ENCODE data around the gene FXYD5.

FXYD5 gene

GRCh38 chr19:35177377-35178274, 23.1 kb downstream of the FXYD5 start:
- no peaks in the 10 kb centered on the region for H3K4me1 ChIP-seq (ENCODE audit: insufficient read depth, low read length, severe bottlenecking)
- no peak overlapping the region for H3K27ac ChIP-seq (ENCODE audit: low read depth, low read length, poor library complexity, severe bottlenecking)
- no peak overlapping the region for H3K4me3 ChIP-seq (ENCODE audit: low read depth, low read length, poor library complexity, severe bottlenecking)
- H3K27me3 ChIP-seq (ENCODE audit: insufficient read depth, low read length), result no peaks in the 10 kb centered on the region
- peaks cover 7% of the 10 kb centered on the region; the same call in 1 of the 2 replicates for H3K9me3 ChIP-seq (ENCODE audit: low read length)
- no peaks in the 10 kb centered on the region for H3K79me2 ChIP-seq (ENCODE audit: insufficient read depth, low read length)
- H3F3A ChIP-seq (ENCODE audit: insufficient read depth, low read length), result no peaks in the 10 kb centered on the region
- H3K9ac ChIP-seq (ENCODE audit: low read length), result no peak overlapping the region
- H3K4me2 ChIP-seq (ENCODE audit: low read length), result no peak overlapping the region
- H3K36me3 ChIP-seq (ENCODE audit: insufficient read depth, low read length), result peaks cover 3% of the 10 kb centered on the region
- no peaks in the 10 kb centered on the region for H4K20me1 ChIP-seq (ENCODE audit: insufficient read depth, low read length)
- no peak overlapping the region for H2AFZ ChIP-seq (ENCODE audit: low read length)
- no peaks in the 10 kb centered on the region for H3K9me2 ChIP-seq (ENCODE audit: low read depth, low read length)
- no peak for TF ChIP-seq CTCF (IDR thresholded peaks at IDR 0.05; ENCODE audit: low read length)
- no peak for TF ChIP-seq EZH2 (IDR thresholded peaks at IDR 0.05; ENCODE audit: borderline replicate concordance, low read length)

- H3K9ac ChIP-seq (ENCODE audit: low read length), result no peak overlapping the region
- H3K27ac ChIP-seq (ENCODE audit: low read depth, low read length, poor library complexity, severe bottlenecking), result no peak overlapping the region
- no peaks in the 10 kb centered on the region for H3K4me1 ChIP-seq (ENCODE audit: insufficient read depth, low read length, severe bottlenecking)
- no peaks in the 10 kb centered on the region for H3K9me2 ChIP-seq (ENCODE audit: low read depth, low read length)
- H3K4me3 ChIP-seq (ENCODE audit: low read depth, low read length, poor library complexity, severe bottlenecking), result no peak overlapping the region
- no peak overlapping the region for H3K4me2 ChIP-seq (ENCODE audit: low read length)
- no peaks in the 10 kb centered on the region for H4K20me1 ChIP-seq (ENCODE audit: insufficient read depth, low read length)
- TF ChIP-seq EZH2 (IDR thresholded peaks at IDR 0.05; ENCODE audit: borderline replicate concordance, low read length), result no peak
- no peak for TF ChIP-seq CTCF (IDR thresholded peaks at IDR 0.05; ENCODE audit: low read length)
- no peaks in the 10 kb centered on the region for H3F3A ChIP-seq (ENCODE audit: insufficient read depth, low read length)
- H3K79me2 ChIP-seq (ENCODE audit: insufficient read depth, low read length), result no peaks in the 10 kb centered on the region
- H2AFZ ChIP-seq (ENCODE audit: low read length), result no peak overlapping the region
- H3K27me3 ChIP-seq (ENCODE audit: insufficient read depth, low read length), result no peaks in the 10 kb centered on the region
- no peaks in the 10 kb centered on the region for H3K36me3 ChIP-seq (ENCODE audit: insufficient read depth, low read length)
- peaks cover 7% of the 10 kb centered on the region; the same call in 1 of the 2 replicates for H3K9me3 ChIP-seq (ENCODE audit: low read length)
These were observed 24.2 kb downstream of the FXYD5 start for GRCh38 chr19:35178701-35179100.

- no peaks in the 10 kb centered on the region for H4K20me1 ChIP-seq (ENCODE audit: insufficient read depth, low read length)
- H3F3A ChIP-seq (ENCODE audit: insufficient read depth, low read length), result no peaks in the 10 kb centered on the region
- H3K36me3 ChIP-seq (ENCODE audit: insufficient read depth, low read length), result no peaks in the 10 kb centered on the region
- H3K27me3 ChIP-seq (ENCODE audit: insufficient read depth, low read length), result no peaks in the 10 kb centered on the region
- no peak overlapping the region for H3K27ac ChIP-seq (ENCODE audit: low read depth, low read length, poor library complexity, severe bottlenecking)
- H3K4me2 ChIP-seq (ENCODE audit: low read length), result no peak overlapping the region
- H3K4me1 ChIP-seq (ENCODE audit: insufficient read depth, low read length, severe bottlenecking), result no peaks in the 10 kb centered on the region
- H3K9ac ChIP-seq (ENCODE audit: low read length), result no peak overlapping the region
- no peak overlapping the region for H3K4me3 ChIP-seq (ENCODE audit: low read depth, low read length, poor library complexity, severe bottlenecking)
- peaks cover 7% of the 10 kb centered on the region; the same call in 1 of the 2 replicates for H3K9me3 ChIP-seq (ENCODE audit: low read length)
- no peak overlapping the region for H2AFZ ChIP-seq (ENCODE audit: low read length)
- no peaks in the 10 kb centered on the region for H3K9me2 ChIP-seq (ENCODE audit: low read depth, low read length)
- TF ChIP-seq EZH2 (IDR thresholded peaks at IDR 0.05; ENCODE audit: borderline replicate concordance, low read length) (no peak), CTCF (IDR thresholded peaks at IDR 0.05; ENCODE audit: low read length) (no peak)
- no peaks in the 10 kb centered on the region for H3K79me2 ChIP-seq (ENCODE audit: insufficient read depth, low read length)
These were observed 25.3 kb downstream of the FXYD5 start for GRCh38 chr19:35179830-35180229.

Data from OCI-LY1 (cell line).